Measurements from ENCODE around the gene GPR153. TPM values are rescaled to one million over a fixed set of nuclear protein-coding genes. Genes with fewer than 3 reads are reported as not detected.
"Not testable (repeated sequence)": the region's sequence is repeated elsewhere in the genome, so short reads cannot be mapped to it uniquely, and the experiment has no call there.

The GPR153 gene
- total RNA-seq: 10 to 100 TPM in 2 of 4 donors, 1 to 10 TPM in 2; 6.2 to 17.3 (median 11.7) TPM

DNA sequence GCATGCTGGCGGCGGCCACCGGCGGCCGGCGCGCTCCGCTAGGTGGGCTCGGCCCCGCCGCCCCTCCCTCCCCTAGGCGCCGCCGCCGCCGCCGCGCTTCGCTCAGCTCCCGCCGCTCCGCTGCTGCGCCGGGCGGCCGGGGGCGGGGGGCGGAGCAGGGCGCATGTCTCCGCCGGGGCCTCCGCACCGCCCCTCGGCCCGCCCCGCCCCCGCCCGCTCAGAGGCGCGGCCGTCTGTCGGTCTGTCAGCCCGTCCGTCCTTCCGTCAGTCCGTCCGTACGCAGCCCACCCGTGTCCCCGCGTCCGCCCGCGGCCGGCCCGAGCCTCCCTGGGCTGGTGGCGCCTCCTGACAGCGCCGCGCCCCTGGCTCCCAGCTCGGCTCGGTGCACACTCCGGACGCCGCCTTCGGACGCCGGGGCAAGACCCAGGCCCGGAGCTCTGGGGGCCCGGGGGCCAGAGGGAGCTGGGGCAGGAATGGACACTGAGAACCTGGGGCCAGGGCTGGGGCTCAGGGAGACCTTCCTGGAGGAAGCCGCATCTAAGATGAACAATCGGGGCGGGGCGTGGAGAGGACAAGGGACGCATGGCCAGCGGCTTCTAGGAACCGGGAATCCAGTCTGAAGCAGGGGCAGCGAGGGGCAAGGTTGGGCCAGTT, at the start of gene GPR153:
Gene GPR153 (minus strand): TSS at position 138 of the 654 bp plus-strand sequence. CDS start 6,193 bp downstream, outside the sequence.
- 2 to 9% methylated on average over 14 to 36 of the region's 78 CpGs for WGBS, 2 donors
- peak in 1 of 2 donors; percentile 92 for DNase-seq (ENCODE audit: low spot score in 2 of 2)

GRCh38 chr1:6310116-6310848, 49.4 kb upstream of the GPR153 start:
- TF ChIP-seq, protein P1, sequence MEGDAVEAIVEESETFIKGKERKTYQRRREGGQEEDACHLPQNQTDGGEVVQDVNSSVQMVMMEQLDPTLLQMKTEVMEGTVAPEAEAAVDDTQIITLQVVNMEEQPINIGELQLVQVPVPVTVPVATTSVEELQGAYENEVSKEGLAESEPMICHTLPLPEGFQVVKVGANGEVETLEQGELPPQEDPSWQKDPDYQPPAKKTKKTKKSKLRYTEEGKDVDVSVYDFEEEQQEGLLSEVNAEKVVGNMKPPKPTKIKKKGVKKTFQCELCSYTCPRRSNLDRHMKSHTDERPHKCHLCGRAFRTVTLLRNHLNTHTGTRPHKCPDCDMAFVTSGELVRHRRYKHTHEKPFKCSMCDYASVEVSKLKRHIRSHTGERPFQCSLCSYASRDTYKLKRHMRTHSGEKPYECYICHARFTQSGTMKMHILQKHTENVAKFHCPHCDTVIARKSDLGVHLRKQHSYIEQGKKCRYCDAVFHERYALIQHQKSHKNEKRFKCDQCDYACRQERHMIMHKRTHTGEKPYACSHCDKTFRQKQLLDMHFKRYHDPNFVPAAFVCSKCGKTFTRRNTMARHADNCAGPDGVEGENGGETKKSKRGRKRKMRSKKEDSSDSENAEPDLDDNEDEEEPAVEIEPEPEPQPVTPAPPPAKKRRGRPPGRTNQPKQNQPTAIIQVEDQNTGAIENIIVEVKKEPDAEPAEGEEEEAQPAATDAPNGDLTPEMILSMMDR (IDR thresholded peaks at IDR 0.05): no peak
- TF ChIP-seq POLR2A (IDR thresholded peaks at IDR 0.05): no peak
- 91 to 97% methylated on average over 9 of the region's 9 CpGs for WGBS, 2 donors
- intact Hi-C loops (cut with DNase I; ENCODE audit: low total_unique reads): no loop called here
- no peak for DNase-seq (ENCODE audit: low spot score in 2 of 2)
- H3K4me3 ChIP-seq (ENCODE audit: low read depth, poor library complexity, severe bottlenecking): no peak overlapping the region

More for the DNA sequence above, at the start of gene GPR153:
- no peak for TF ChIP-seq POLR2A (IDR thresholded peaks at IDR 0.05)
- TF ChIP-seq, protein P1 (IDR thresholded peaks at IDR 0.05): no peak
- intact Hi-C loops (cut with DNase I; ENCODE audit: low total_unique reads): no loop called here
- peak within 1 kb of the TSS; percentile 46 for H3K4me3 ChIP-seq (ENCODE audit: low read depth, poor library complexity, severe bottlenecking)

DNA sequence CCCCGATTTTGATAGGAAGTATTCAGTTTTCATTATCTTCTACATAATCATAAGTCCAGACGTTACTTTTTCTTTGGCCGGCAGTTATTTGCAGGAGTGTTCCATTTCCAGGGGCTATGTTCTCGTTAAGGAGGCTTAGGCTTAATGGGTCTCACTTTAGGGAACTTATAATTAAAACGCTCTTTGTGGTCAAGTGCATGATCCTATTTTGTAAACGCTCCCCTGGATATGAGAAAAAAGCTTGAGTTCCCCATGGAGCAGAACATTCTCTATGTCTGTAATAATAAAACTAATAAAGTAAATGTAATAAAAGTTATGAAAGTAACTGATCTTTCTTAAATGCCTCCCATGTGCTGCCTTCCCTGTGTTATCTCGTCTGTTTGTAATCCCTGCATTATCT, 48.7 kb upstream of the GPR153 start:
- TF ChIP-seq POLR2A (IDR thresholded peaks at IDR 0.05): no peak
- TF ChIP-seq, protein P1 (IDR thresholded peaks at IDR 0.05): no peak
- no peak overlapping the region for H3K4me3 ChIP-seq (ENCODE audit: low read depth, poor library complexity, severe bottlenecking)
- intact Hi-C loops (cut with DNase I; ENCODE audit: low total_unique reads): no loop called here
- DNase-seq (ENCODE audit: low spot score in 2 of 2): no peak
- WGBS, 2 donors: 79 to 90% methylated on average over 7 of the region's 7 CpGs

- intact Hi-C loops (cut with DNase I; ENCODE audit: low total_unique reads): no loop called here
- TF ChIP-seq, protein P1 (IDR thresholded peaks at IDR 0.05): no peak
- TF ChIP-seq POLR2A (IDR thresholded peaks at IDR 0.05): no peak
- no peak for DNase-seq (ENCODE audit: low spot score in 2 of 2)
- 90 to 94% methylated on average over 13 of the region's 13 CpGs for WGBS, 2 donors
- H3K4me3 ChIP-seq (ENCODE audit: low read depth, poor library complexity, severe bottlenecking): no peak overlapping the region
Measured at GRCh38 chr1:6308449-6308848, 47.6 kb upstream of the GPR153 start.

DNA sequence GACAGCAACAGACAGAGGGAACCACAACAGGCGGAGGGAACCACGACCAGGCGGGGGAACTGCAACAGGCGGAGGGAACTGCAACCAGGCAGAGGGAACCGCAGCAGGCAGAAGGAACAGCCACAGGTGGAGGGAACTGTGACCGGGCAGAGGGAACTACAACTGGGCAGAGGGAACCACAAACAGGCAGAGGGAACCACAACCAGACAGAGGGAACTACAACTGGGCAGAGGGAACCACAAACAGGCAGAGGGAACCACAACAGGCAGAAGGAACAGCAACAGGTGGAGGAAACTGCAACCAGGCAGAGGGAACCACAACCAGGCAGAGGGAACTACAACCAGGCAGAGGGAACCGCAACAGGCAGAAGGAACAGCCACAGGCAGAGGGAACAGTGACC, 46.8 kb upstream of the GPR153 start:
- H3K4me3 ChIP-seq (ENCODE audit: low read depth, poor library complexity, severe bottlenecking); DNase-seq (ENCODE audit: low spot score in 2 of 2); intact Hi-C loops (cut with DNase I; ENCODE audit: low total_unique reads): not testable (repeated sequence)
- WGBS, 2 donors: 88 to 93% methylated on average over 7 of the region's 7 CpGs

GRCh38 chr1:6307099-6307498, 46.2 kb upstream of the GPR153 start:
- H3K4me3 ChIP-seq (ENCODE audit: low read depth, poor library complexity, severe bottlenecking): no peak overlapping the region
- intact Hi-C loops (cut with DNase I; ENCODE audit: low total_unique reads): no loop called here
- DNase-seq (ENCODE audit: low spot score in 2 of 2): no peak
- TF ChIP-seq, protein P1 (IDR thresholded peaks at IDR 0.05): no peak
- TF ChIP-seq POLR2A (IDR thresholded peaks at IDR 0.05): no peak
- WGBS, 2 donors: 93 to 96% methylated on average over 15 of the region's 15 CpGs

Measured in lower leg skin (tissue), 4 donors.